ENCODE measurements around the gene CEACAM6.

GRCh38 chr19:41718761-41719160 is 36.6 kb upstream of the CEACAM6 start:
- TF ChIP-seq POLR2A (IDR thresholded peaks at IDR 0.05; ENCODE audit: low read depth, low read length) = no peak
- TF ChIP-seq POLR2AphosphoS5 (IDR thresholded peaks at IDR 0.05; ENCODE audit: low read depth, low read length) = no peak
- TF ChIP-seq TAF1 (IDR thresholded peaks at IDR 0.05; ENCODE audit: borderline replicate concordance, low read depth, low read length) = no peak

All from GM12892 (cell line).